NCI-H446 (cell line): ENCODE results near the gene CYP46A1.

Experiments used
- DNase-seq, 2 experiments: peaks; one replicate each; lab custom pipeline; 2025; lab: John Stamatoyannopoulos, UW

The CYP46A1 gene

DNA sequence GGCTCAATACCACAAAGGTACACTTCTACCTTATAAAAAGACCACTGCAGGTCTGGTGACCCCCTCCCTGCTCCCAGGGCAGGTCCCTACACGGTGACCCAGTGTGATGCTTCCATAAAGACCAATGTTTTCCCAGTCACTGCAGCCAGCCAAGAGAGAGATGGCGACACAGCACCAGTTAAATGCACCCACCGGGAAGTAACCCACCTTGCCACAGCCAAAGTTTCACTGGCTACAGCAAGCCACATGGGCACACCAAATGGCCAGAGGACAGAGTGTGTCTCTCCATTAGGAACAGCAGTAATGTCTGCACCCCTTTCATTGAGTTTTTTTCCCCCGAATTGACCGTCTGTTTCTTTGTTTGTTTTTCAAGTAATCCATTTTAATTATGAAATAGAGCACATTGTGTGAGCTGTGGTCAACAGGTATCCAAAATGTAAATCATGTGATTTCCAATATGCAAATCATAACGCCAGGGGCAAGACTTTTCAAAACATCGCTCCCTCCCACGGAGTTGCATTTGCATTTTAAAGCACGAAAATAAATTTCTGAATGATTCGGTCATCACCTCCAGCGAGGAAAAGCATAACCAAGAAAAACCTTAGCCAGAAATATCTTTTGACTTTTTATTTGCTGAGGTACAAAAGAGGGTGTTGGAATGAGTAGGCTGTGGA, 60.2 kb downstream of the CYP46A1 start:
- no peak for DNase-seq

DNA sequence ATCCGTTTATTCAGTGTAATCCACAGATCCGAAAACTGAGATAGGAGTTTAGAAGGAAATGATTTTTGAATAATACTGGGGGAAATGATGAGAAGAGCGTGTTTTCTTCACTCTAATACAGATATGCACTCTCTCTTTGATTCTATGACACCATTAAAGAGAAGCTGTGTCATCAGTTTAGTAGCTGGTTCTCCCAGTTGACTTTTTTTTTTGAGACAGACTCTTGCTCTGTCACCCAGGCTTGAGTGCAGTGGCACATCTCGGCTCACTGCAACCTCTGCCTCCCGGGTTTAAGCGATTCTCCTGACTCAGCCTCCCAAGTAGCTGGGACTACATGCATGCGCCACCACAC, 60.8 kb downstream of the CYP46A1 start:
- DNase-seq: no peak

DNA sequence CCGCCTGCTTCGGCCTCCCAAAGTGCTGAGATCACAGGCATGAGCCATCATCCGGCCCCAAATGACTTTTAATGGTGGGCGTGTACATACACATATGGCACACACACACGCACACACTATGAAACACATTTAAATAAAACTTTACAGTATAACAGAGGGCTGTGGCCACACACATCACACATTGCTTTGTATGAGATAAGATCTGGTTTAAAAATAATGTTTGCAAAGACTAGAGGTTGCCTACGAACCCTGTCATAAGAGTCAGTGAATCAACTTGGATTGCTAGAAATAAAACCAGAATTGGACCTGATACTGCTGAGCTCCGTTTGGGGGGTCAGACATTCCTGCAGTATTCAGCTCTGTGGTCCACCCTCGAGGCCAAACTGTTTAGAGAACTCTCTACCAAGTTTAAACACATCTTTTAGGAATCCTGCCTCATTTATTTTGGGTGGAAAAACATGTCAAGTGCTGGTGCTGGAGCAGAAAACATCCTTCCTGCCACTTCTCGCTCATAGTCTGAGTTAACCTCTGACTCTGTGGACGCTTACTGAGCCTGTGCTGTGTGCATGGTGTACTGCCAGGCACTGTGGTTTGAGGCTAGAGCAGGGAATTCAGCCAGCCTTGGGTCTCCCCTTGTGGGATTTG, 61.3 kb downstream of the CYP46A1 start:
- DNase-seq: no peak

- no peak for DNase-seq
These were observed 63.1 kb downstream of the CYP46A1 start for GRCh38 chr14:99747167-99747566.

GRCh38 chr14:99747582-99748330, 63.7 kb downstream of the CYP46A1 start:
- DNase-seq: no peak

DNA sequence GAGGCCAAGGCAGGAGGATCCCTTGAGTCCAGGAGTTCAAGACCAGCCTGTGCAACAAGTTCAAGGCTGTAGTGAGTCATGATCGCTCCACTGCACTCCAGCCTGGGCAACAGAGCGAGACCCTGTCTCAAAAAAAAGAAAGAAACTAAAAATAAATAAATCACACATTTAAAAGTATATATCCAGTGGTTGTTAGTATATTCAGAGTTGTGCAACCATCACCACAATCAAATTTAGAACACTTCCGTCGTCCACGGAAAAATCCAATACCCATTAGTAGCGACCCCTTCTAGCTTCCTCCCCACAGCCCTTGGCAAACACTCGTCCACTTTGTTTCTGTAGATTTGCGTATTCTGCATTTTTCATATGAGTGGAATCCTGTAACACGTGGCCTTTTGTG, 64.4 kb downstream of the CYP46A1 start:
- DNase-seq: no peak

DNA sequence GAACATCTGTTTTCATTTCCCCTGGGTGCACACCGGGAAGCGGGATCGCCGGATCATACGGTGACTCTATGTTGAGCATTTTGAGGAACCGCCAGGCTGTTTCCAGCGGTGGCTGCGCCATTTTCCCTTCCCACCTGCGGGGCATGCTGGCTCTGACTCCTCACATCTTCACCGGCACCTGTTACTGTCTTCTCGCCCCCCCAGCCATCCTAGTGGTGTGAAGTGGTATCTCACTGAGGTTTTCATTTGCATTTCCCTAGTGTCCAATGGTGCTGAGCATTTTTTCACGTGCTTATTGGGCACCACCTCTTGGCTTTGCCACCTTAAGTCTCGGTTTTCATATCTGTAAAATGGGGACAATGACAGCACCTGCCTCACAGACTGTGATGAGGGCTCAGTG, 65.0 kb downstream of the CYP46A1 start:
- DNase-seq: no peak

- no peak for DNase-seq
These were observed 65.9 kb downstream of the CYP46A1 start for GRCh38 chr14:99749763-99750715.

GRCh38 chr14:99750746-99751450, 66.8 kb downstream of the CYP46A1 start:
- no peak for DNase-seq

DNA sequence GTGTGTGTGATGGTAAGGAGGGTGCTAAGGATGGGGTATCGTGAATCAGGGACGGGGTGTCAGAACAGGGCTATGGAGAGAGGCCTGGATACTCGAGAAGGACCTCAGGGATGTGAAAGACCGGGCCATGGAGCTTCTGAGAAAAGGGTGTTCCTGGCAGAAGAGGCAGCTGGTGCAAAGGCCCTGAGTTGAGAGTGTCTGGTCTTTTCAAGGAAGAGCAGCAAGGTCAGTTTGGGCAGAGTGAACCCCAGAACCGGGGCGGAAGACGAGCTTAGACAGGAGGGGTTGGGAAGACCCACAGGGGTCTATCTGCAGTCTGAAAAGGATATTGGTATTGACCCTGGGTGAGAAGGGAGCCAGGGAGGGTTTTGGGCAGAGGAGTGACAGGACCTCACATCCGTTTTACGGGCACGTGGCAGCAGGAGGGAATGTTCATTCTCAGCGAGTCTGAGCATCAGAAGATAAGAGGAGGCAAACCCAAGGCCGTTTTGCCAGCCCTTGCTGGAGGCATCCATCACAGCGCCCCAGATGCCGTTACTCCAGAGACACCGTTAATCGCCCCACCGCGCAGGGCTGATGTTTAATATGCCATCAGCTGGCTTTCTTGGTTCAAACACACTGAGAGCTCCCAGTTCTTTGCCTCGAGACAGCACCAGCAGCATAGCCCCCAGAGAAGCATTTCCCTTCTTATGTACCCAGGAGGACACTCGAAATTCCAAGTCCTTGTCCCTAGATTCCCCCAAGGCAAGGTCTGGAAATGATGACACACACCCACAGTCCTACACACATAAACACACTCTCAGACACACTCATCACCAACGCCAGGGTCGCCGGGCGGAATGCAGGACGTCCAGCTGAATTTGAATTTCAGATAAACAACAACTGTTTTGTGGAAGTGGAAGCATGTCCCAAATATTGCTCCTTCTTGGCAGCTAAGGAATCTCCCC, 67.7 kb downstream of the CYP46A1 start:
- no peak for DNase-seq

DNA sequence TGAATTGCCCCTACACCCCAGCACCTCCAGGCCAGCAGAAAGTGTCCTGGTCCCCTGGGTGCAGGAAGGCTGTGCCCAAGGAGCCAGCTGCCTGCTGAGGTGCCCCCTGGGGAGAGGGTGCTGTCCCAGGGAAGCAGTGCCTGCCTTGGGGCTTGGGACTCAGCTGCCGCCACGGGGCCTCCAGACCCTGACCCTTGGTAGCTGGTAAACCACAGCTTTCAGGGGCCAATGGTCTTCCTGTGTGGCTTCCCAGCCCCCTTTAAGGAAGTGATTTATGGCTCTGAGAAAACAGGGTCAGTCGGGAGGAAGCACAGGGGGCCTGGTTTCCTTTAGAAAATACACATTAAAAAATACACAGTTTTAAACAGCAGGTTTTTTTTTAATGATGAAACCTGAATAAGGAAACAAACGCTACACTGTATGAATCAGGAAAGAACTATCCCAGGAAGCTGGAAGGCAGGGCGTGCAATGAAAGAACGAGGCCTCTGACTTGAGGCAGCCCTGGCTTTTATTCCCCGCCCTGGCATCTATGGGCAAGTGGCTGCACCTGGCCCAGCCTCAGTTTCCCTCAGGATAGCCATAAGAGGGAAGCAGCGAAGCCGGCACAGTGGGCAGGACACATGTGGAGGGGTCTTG, 68.5 kb downstream of the CYP46A1 start:
- no peak for DNase-seq

- DNase-seq: no peak
These were observed 69.4 kb downstream of the CYP46A1 start for GRCh38 chr14:99753225-99754140.

- DNase-seq: no peak
These were observed 70.3 kb downstream of the CYP46A1 start for GRCh38 chr14:99754141-99755067.

DNA sequence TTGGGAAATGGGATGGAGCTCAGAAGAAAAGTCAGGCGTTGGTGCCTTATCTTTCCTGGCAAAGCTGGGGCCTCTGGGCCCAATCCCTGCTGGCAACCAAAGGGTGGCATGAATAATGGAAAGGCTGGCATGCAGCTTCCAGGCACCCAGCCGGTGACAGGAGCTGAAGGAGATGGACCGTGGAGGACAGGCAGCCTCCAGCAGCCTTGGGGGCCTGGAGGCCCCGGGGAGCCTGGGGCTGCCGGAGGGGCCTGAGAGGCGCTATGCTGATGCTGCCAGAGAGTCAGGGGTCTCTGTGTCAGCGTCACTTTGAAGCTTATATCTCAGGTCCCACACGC, 70.9 kb downstream of the CYP46A1 start:
- no peak for DNase-seq

GRCh38 chr14:99755629-99756603, 71.8 kb downstream of the CYP46A1 start:
- no peak for DNase-seq

DNA sequence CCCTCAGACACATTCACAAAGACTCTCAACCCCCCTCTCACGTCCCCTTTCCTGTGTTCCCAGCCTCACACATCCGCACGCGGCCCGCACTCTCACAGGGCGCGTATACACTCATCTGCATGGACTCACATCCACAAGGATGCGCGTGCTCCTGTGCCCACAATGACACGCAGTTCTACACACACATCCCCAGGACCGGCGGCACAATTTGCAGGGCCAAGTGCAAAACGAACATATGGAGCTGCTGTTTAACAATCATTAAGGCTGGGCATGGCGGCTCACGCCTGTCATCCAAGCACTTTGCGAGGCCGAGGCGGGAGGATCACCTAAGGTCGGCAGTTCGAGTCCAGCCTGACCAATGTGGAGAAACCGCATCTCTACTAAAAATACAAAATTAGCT, 72.7 kb downstream of the CYP46A1 start:
- DNase-seq: no peak
